Spleen (tissue), 11 donors: Measurements from ENCODE around the gene PTPRM. TPM values are rescaled to one million over a fixed set of nuclear protein-coding genes. Genes with fewer than 3 reads are reported as not detected.
A peak's percentile ranks its signal among the peaks of the same experiment; 100 is the strongest.

ENCODE experiments used
- DNase-seq: peaks from one replicate; pipeline ENCODE4 v3.0.0-alpha.2; 2020
- H3K27ac ChIP-seq, 8 donors: fragments of 200-600 bp; sonication (generic) in 7 of 8; 1 replicate in 4 of 8; 2 replicates in 4 of 8; pipeline versions ENCODE4 v1.5.0 to v1.8.0; 2016 to 2021; ENCODE audit warnings: inconsistent platforms in 4 of 8, mild to moderate bottlenecking in 4 of 8, moderate library complexity in 1 of 8
- H3K27me3 ChIP-seq, 7 donors: fragments of 200-600 bp; sonication (generic) in 6 of 7; replicated peaks in 1 of 7; 1 replicate in 4 of 7; 2 replicates in 3 of 7; pipeline versions ENCODE4 v1.5.0 to v1.8.0; 2016 to 2021; ENCODE audit warnings: inconsistent platforms in 3 of 7, mild to moderate bottlenecking in 1 of 7
- H3K36me3 ChIP-seq, 6 donors: fragments of 200-600 bp; sonication (generic) in 5 of 6; 1 replicate in 4 of 6; 2 replicates in 2 of 6; pipeline versions ENCODE4 v1.5.0 to v1.8.0; 2016 to 2021; ENCODE audit warnings: inconsistent platforms in 2 of 6
- H3K4me1 ChIP-seq, 6 donors: fragments of 200-600 bp; sonication (generic) in 5 of 6; 1 replicate in 3 of 6; 2 replicates in 3 of 6; pipeline versions ENCODE4 v1.5.0 to v1.8.0; 2016 to 2021; ENCODE audit warnings: inconsistent platforms in 3 of 6
- H3K4me3 ChIP-seq, 8 donors: fragments of 200-600 bp; sonication (generic) in 7 of 8; 1 replicate in 4 of 8; 2 replicates in 4 of 8; pipeline versions ENCODE4 v1.5.0 to v1.8.0; 2016 to 2021; ENCODE audit warnings: inconsistent platforms in 4 of 8, mild to moderate bottlenecking in 4 of 8, moderate library complexity in 2 of 8
- H3K9me3 ChIP-seq, 8 donors: fragments of 200-600 bp; sonication (generic) in 7 of 8; 1 replicate in 4 of 8; 2 replicates in 4 of 8; pipeline versions ENCODE4 v1.5.0 to v1.8.0; 2016 to 2021; ENCODE audit warnings: inconsistent platforms in 4 of 8
- CTCF ChIP-seq, 11 experiments: fragments of 200-600 bp in 7 of 11; fragments of 450-650 bp in 4 of 11; sonication (generic) in 4 of 11; IDR thresholded peaks in 8 of 11; conservative IDR thresholded peaks in 3 of 11; 1 replicate in 7 of 11; 2 replicates in 4 of 11; pipeline versions ENCODE4 v1.4.0 to v1.8.0; 2016 to 2021; ENCODE audit warnings: antibody characterized with exemption in 11 of 11, inconsistent platforms in 4 of 11, mild to moderate bottlenecking in 1 of 11
- POLR2A ChIP-seq, 3 donors: fragments of 450-650 bp; IDR thresholded peaks; one replicate each; pipeline ENCODE4 v1.5.1; 2017; ENCODE audit warnings: antibody characterized with exemption in 3 of 3, mild to moderate bottlenecking in 1 of 3
- POLR2AphosphoS5 ChIP-seq, 3 donors: sonication (generic); formaldehyde crosslinking; IDR thresholded peaks; one replicate each; pipeline ENCODE4 v1.5.1; 2017; ENCODE audit warnings: antibody characterized with exemption in 3 of 3
- WGBS, 5 donors: extraction: QIAGEN DNeasy Blood & Tissue Kit in 3 of 5; methylation state at CpG; one replicate each; pipeline versions ENCODE4 v1.1.5 to v1.1.7; 2013 to 2018; 5-methylcytosine and 5-hydroxymethylcytosine counted together
- intact Hi-C: fragments of 100-400 bp; cut with DNase I; formaldehyde crosslinking; loops from one replicate; pipeline ENCODE4 v1.15.0; 2023; ENCODE audit warnings: low total_unique reads
- polyA plus RNA-seq, 3 donors: library from polyadenylated mRNA; stranded (reverse); fragments of 200-250 nt; gene quantifications; one replicate each; pipeline ENCODE4 v1.2.1, GENCODE V29; 2013
- total RNA-seq, 7 donors: library from RNA; depleted of rRNA in 3 of 7; stranded (reverse); fragments of >200 nt in 3 of 7; fragmentation: NEBNext Ultra II Directional in 4 of 7; extraction: Animal tissue kit (Norgen Biotek cat#: 25700) in 4 of 7; gene quantifications; one replicate each; pipeline versions ENCODE4 v1.1.0 to v1.2.1, GENCODE V29; 2016 to 2021
- donor health status: healthy with polysubstance abuse.
- donor health status: DM: no; HTN: no; CAD: no; lungs with moderate emphysema.
- donor health status: DM: no; HTN: no; CAD: no.
- donor health status: Bipolar disorder and iron deficiency.
- donor health status: healthy.
- donor health status: DM: no; HTN: no; CAD: no.
- donor health status: DM: yes; HTN: yes; CAD: no.

PTPRM gene
- total and polyA plus RNA-seq, 10 donors = 23.5 to 97.8 (median 62.8) TPM

GRCh38 chr18:7662866-7663265 is 95.8 kb downstream of the PTPRM start:
- TF ChIP-seq POLR2A (IDR thresholded peaks at IDR 0.05) (no peak), CTCF (IDR thresholded peaks at IDR 0.05 in 8 of 11, conservative IDR thresholded peaks at IDR 0.05 in 3 of 11) (no peak), POLR2AphosphoS5 (IDR thresholded peaks at IDR 0.05) (no peak)
- WGBS, 5 donors = 83 to 93% (median 85%) methylated on average over 2 of the region's 2 CpGs
- H3K4me3 ChIP-seq = no peak overlapping the region
- peak; percentile 37 for DNase-seq
- H3K27ac ChIP-seq = no peak overlapping the region
- H3K4me1 ChIP-seq = no peaks in the 10 kb centered on the region
- no peaks in the 10 kb centered on the region for H3K36me3 ChIP-seq
- intact Hi-C loops = no loop called here
- H3K27me3 ChIP-seq = no peaks in the 10 kb centered on the region
- no peaks in the 10 kb centered on the region for H3K9me3 ChIP-seq

- peak; percentile 47 for DNase-seq
- Histone ChIP-seq H3K4me1 (no peaks in the 10 kb centered on the region), H3K4me3 (no peak overlapping the region), H3K27ac (no peak overlapping the region), H3K27me3 (no peaks in the 10 kb centered on the region), H3K36me3 (no peaks in the 10 kb centered on the region), H3K9me3 (no peaks in the 10 kb centered on the region)
- TF ChIP-seq POLR2AphosphoS5 (IDR thresholded peaks at IDR 0.05) = no peak
- TF ChIP-seq CTCF (IDR thresholded peaks at IDR 0.05 in 8 of 11, conservative IDR thresholded peaks at IDR 0.05 in 3 of 11) = no peak
- TF ChIP-seq POLR2A (IDR thresholded peaks at IDR 0.05) = no peak
- WGBS, 5 donors = 84 to 93% (median 90%) methylated on average over 8 to 11 of the region's 11 CpGs
- intact Hi-C loops = no loop called here
Observed at GRCh38 chr18:7663366-7664312, 96.5 kb downstream of the PTPRM start.

DNA sequence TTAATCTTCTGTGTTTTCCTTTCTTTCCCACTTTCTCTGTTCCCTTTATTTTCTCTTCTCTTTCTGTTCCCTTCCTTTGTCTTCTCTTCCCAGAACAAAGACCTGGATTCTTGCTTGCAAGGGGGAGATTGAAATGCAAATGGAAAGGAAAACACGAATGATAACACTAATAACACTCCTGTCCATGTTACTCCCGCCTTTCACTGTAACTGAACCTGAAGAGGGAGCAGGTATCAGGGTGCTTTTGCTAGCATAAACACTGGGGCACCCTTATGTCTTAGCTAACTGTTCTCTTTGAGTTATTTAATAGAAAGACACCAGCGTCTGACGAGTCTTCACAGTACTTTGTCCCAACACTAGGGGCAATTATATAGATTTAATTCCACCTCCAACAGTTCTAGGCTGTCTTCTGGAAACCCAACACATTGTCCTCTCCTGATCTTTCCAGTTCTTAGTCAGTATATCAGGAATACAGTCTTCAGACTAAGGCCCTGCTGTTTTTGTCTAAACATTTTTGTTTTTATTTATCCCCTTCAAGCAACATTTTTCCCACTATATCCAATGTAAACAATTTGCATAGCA is 99.2 kb downstream of the PTPRM start:
- DNase-seq = no peak
- H3K4me1 ChIP-seq = no peaks in the 10 kb centered on the region
- intact Hi-C loops = no loop called here
- no peak overlapping the region for H3K27ac ChIP-seq
- TF ChIP-seq POLR2A (IDR thresholded peaks at IDR 0.05) (no peak), POLR2AphosphoS5 (IDR thresholded peaks at IDR 0.05) (no peak), CTCF (IDR thresholded peaks at IDR 0.05 in 8 of 11, conservative IDR thresholded peaks at IDR 0.05 in 3 of 11) (no peak)
- H3K4me3 ChIP-seq = no peak overlapping the region
- H3K27me3 ChIP-seq = no peaks in the 10 kb centered on the region
- 81 to 92% (median 87%) methylated on average over 4 of the region's 4 CpGs for WGBS, 5 donors
- no peaks in the 10 kb centered on the region for H3K9me3 ChIP-seq
- H3K36me3 ChIP-seq = no peaks in the 10 kb centered on the region

DNA sequence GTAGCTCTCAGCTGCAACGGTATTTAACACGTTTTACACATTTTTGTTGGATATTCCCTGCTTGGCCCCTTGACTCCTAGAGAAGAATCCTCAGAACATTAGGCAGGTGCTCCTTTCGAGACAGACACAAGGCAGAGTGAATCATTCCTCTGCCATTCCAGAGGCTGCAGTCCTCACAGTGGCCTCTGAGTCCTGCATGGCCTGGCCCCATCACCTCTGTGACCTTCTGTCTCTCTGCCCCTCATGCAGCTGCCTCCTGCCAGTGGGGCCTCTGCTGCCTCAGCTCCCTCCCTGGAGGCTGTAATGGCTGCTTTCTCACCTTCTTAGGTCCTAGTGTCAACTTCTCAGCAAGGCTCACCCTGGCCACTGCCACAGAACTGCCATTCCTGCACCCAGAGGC is 101.3 kb downstream of the PTPRM start:
- Histone ChIP-seq H3K36me3 (no peaks in the 10 kb centered on the region), H3K27ac (no peak overlapping the region), H3K4me1 (no peaks in the 10 kb centered on the region), H3K27me3 (no peaks in the 10 kb centered on the region), H3K9me3 (no peaks in the 10 kb centered on the region), H3K4me3 (no peak overlapping the region)
- DNase-seq = no peak
- TF ChIP-seq POLR2A (IDR thresholded peaks at IDR 0.05) (no peak), POLR2AphosphoS5 (IDR thresholded peaks at IDR 0.05) (no peak), CTCF (IDR thresholded peaks at IDR 0.05 in 8 of 11, conservative IDR thresholded peaks at IDR 0.05 in 3 of 11) (no peak)
- WGBS, 5 donors = 80 to 94% (median 91%) methylated on average over 3 of the region's 3 CpGs
- intact Hi-C loops = no loop called here
